OCI-LY1 (cell line): ENCODE results near the gene MIER3.

Source experiments
- H2AFZ ChIP-seq: fragments of 200-600 bp; sonication (generic), shearing (Covaris generic); 2 replicates; pipeline ENCODE4 v1.6.0; 2014; ENCODE audit warnings: antibody characterized with exemption, mild to moderate bottlenecking, low read length
- H3F3A ChIP-seq: fragments of 200-600 bp; sonication (generic), shearing (Covaris generic); 2 replicates; pipeline ENCODE4 v1.6.0; 2014; ENCODE audit warnings: mild to moderate bottlenecking, antibody characterized with exemption, low read length, moderate library complexity; ENCODE audit not compliant: insufficient read depth
- H3K27ac ChIP-seq: fragments of 200-600 bp; sonication (generic); 2 replicates; pipeline ENCODE4 v1.5.1; 2014; ENCODE audit warnings: low read length, mixed run types, mild to moderate bottlenecking, low read depth; ENCODE audit not compliant: poor library complexity, severe bottlenecking
- H3K27me3 ChIP-seq: fragments of 200-600 bp; sonication (generic); 2 replicates; pipeline ENCODE4 v1.6.0; 2014; ENCODE audit warnings: antibody characterized with exemption, mild to moderate bottlenecking, low read length, moderate library complexity; ENCODE audit not compliant: insufficient read depth
- H3K36me3 ChIP-seq: fragments of 200-600 bp; sonication (generic); 2 replicates; pipeline ENCODE4 v1.6.1; 2014; ENCODE audit warnings: mild to moderate bottlenecking, antibody characterized with exemption, low read length, moderate library complexity, mixed read lengths; ENCODE audit not compliant: insufficient read depth
- H3K4me1 ChIP-seq: fragments of 200-600 bp; sonication (generic); 2 replicates; pipeline ENCODE4 v1.5.1; 2014; ENCODE audit warnings: mild to moderate bottlenecking, low read length, moderate library complexity; ENCODE audit not compliant: insufficient read depth, severe bottlenecking
- H3K4me2 ChIP-seq: fragments of 200-600 bp; sonication (generic), shearing (Covaris generic); 2 replicates; pipeline ENCODE4 v1.6.1; 2014; ENCODE audit warnings: low read length
- H3K4me3 ChIP-seq: fragments of 200-600 bp; sonication (generic); 2 replicates; pipeline ENCODE4 v1.5.1; 2014; ENCODE audit warnings: low read length, low read depth, mild to moderate bottlenecking, mixed read lengths; ENCODE audit not compliant: poor library complexity, severe bottlenecking
- H3K79me2 ChIP-seq: fragments of 200-600 bp; shearing (Covaris generic); 2 replicates; pipeline ENCODE4 v1.6.1; 2016; ENCODE audit warnings: mixed run types, low read length, mixed read lengths; ENCODE audit not compliant: insufficient read depth
- H3K9ac ChIP-seq: fragments of 200-600 bp; sonication (generic), shearing (Covaris generic); 2 replicates; pipeline ENCODE4 v1.6.1; 2014; ENCODE audit warnings: mild to moderate bottlenecking, low read length, mixed read lengths
- H3K9me2 ChIP-seq: fragments of 200-600 bp; sonication (generic), shearing (Covaris generic); 2 replicates; pipeline ENCODE4 v1.6.1; 2014; ENCODE audit warnings: low read depth, mild to moderate bottlenecking, low read length, mixed read lengths
- H3K9me3 ChIP-seq: fragments of 200-600 bp; shearing (Covaris generic); 2 replicates; pipeline ENCODE4 v1.6.1; 2014; ENCODE audit warnings: low read length, mixed read lengths
- H4K20me1 ChIP-seq: fragments of 200-600 bp; sonication (generic), shearing (Covaris generic); 2 replicates; pipeline ENCODE4 v1.6.0; 2016; ENCODE audit warnings: mild to moderate bottlenecking, low read length; ENCODE audit not compliant: insufficient read depth
- EZH2 ChIP-seq: fragments of 200-600 bp; sonication (generic), shearing (Covaris generic); IDR thresholded peaks from 2 replicates; pipeline ENCODE4 v1.8.0; 2017; ENCODE audit warnings: borderline replicate concordance, mixed run types, mild to moderate bottlenecking, antibody characterized with exemption, low read length, moderate library complexity, mixed read lengths
- TF ChIP-seq, protein P1 (sequence below): fragments of 200-600 bp; sonication (generic), shearing (Covaris generic); IDR thresholded peaks from 2 replicates; pipeline ENCODE4 v1.5.1; 2017; ENCODE audit warnings: mild to moderate bottlenecking, antibody characterized with exemption, low read length, moderate library complexity, mixed read lengths

Gene MIER3

DNA sequence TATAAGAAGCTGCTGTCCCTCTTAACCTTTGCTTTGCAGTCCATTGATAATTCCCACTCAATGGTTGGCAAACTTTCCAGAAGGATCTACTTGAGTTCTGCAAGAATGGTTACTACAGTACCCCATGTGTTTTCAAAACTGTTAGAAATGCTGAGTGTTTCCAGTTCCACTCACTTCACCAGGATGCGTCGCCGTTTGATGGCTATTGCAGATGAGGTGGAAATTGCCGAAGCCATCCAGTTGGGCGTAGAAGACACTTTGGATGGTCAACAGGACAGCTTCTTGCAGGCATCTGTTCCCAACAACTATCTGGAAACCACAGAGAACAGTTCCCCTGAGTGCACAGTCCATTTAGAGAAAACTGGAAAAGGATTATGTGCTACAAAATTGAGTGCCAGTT, 70.4 kb downstream of the MIER3 start:
- H3K27ac ChIP-seq, result no peak overlapping the region
- no peak for TF ChIP-seq EZH2
- TF ChIP-seq, protein P1, sequence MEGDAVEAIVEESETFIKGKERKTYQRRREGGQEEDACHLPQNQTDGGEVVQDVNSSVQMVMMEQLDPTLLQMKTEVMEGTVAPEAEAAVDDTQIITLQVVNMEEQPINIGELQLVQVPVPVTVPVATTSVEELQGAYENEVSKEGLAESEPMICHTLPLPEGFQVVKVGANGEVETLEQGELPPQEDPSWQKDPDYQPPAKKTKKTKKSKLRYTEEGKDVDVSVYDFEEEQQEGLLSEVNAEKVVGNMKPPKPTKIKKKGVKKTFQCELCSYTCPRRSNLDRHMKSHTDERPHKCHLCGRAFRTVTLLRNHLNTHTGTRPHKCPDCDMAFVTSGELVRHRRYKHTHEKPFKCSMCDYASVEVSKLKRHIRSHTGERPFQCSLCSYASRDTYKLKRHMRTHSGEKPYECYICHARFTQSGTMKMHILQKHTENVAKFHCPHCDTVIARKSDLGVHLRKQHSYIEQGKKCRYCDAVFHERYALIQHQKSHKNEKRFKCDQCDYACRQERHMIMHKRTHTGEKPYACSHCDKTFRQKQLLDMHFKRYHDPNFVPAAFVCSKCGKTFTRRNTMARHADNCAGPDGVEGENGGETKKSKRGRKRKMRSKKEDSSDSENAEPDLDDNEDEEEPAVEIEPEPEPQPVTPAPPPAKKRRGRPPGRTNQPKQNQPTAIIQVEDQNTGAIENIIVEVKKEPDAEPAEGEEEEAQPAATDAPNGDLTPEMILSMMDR, result no peak
- no peaks in the 10 kb centered on the region for H3K79me2 ChIP-seq
- H3K9ac ChIP-seq, result no peak overlapping the region
- H3K4me2 ChIP-seq, result no peak overlapping the region
- no peak overlapping the region for H3K4me3 ChIP-seq
- H3K36me3 ChIP-seq, result peaks cover 99% of the 10 kb centered on the region
- H3K4me1 ChIP-seq, result no peaks in the 10 kb centered on the region
- H3K9me3 ChIP-seq, result no peaks in the 10 kb centered on the region
- H3K27me3 ChIP-seq, result no peaks in the 10 kb centered on the region
- no peaks in the 10 kb centered on the region for H3F3A ChIP-seq
- no peak overlapping the region for H2AFZ ChIP-seq
- no peaks in the 10 kb centered on the region for H3K9me2 ChIP-seq
- H4K20me1 ChIP-seq, result no peaks in the 10 kb centered on the region

DNA sequence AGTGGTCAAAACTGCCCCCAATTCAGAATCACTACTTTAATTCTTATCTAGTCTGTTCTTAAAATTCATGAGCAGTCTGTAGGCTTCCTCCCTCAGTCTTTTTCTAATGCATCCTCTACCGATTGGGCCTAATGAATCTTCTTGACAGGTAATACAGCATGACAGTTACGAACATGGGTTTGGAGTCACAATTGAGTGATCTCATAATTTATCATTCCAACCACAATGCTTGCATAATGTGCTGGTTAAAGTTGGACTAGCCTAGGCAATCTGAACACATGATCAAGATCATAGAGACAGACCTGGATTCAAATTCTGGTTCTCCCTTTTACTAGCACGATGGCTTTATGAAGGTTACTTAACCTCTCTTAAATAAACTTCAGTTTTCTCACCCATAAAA, 75.6 kb downstream of the MIER3 start:
- Histone ChIP-seq H3K36me3 (peaks cover 96% of the 10 kb centered on the region), H3K9me2 (no peaks in the 10 kb centered on the region), H3F3A (no peaks in the 10 kb centered on the region; the same call in 1 of the 2 replicates), H3K79me2 (no peaks in the 10 kb centered on the region), H3K4me1 (no peaks in the 10 kb centered on the region), H4K20me1 (no peaks in the 10 kb centered on the region), H3K9ac (no peak overlapping the region), H3K27ac (no peak overlapping the region), H3K4me2 (no peak overlapping the region), H3K4me3 (no peak overlapping the region), H3K9me3 (no peaks in the 10 kb centered on the region), H3K27me3 (no peaks in the 10 kb centered on the region), H2AFZ (no peak overlapping the region)
- no peak for TF ChIP-seq EZH2
- TF ChIP-seq, protein P1, result no peak

DNA sequence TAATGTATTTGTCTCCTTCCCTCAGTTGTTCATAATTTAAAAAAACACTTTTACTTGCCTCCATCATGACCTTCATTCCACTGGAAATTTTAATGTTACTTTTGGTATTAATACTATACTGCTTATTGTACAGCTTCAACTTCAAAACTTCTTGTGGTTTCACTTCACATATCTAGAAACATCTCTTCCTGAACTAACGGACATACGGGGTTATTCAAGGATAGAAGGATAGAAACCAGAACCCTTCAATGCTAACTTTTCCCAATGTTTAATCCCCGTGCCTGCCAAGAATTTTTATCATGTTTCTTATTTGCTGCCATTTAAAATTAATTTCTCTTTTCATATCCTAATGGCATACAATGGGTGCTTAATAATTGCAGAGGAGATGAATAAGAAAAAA, 78.9 kb downstream of the MIER3 start:
- Histone ChIP-seq H3K36me3 (peaks cover 93% of the 10 kb centered on the region), H3K9me3 (no peaks in the 10 kb centered on the region), H3K27ac (no peak overlapping the region), H4K20me1 (no peaks in the 10 kb centered on the region), H3K79me2 (no peaks in the 10 kb centered on the region), H3K9me2 (no peaks in the 10 kb centered on the region), H3F3A (no peaks in the 10 kb centered on the region; the same call in 1 of the 2 replicates), H3K4me2 (no peak overlapping the region), H2AFZ (no peak overlapping the region), H3K4me3 (no peak overlapping the region), H3K4me1 (no peaks in the 10 kb centered on the region), H3K27me3 (no peaks in the 10 kb centered on the region), H3K9ac (no peak overlapping the region)
- no peak for TF ChIP-seq EZH2
- TF ChIP-seq, protein P1, result no peak
